ENCODE measurements around the gene TM4SF4.
A peak's percentile ranks its signal among the peaks of the same experiment; 100 is the strongest.

Gene TM4SF4

DNA sequence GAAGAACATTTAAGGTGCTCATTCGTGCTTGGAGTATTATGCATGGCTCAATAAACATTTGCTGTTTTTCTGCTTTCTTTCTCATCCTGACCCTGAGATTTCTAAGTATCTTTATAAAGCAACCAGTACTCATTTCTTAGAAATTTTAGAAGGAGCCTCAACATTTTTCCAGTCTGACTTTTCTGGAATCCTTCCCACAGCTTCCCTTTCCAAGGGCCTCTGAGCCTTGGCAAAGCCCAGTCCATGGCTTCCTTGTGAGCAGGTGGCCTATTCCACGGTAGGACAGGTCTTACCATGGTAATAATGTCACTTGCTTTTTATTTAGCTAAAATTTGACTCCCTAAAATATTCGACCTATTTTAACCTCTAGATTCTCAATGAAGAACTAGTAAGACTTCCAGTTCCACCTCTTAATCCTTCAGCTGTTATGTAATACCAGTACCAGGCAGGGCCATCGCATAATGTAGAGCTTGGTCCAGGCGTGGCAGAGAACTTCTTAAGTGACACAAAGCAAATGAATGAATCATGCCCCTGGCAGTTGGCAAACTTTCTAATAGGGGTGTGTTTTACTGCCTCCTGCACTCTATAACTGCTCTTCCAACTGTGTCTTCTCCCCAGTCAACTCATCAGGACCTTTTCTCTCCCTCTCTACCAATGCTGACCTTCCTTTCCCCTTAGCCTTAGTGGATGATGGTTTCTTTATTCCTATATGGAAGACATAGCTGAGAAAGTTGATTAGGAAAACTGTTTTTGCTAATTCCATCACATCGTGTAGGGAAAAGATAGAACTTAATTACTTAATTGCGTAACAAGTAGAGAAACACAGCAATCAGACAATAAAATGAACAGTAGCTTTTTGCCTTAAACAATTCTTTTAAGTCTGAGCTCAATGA lies 894 bp upstream of the TM4SF4 start:
- peak; percentile 92 for DNase-seq (ENCODE audit: low read depth)
- TF ChIP-seq, protein P1, sequence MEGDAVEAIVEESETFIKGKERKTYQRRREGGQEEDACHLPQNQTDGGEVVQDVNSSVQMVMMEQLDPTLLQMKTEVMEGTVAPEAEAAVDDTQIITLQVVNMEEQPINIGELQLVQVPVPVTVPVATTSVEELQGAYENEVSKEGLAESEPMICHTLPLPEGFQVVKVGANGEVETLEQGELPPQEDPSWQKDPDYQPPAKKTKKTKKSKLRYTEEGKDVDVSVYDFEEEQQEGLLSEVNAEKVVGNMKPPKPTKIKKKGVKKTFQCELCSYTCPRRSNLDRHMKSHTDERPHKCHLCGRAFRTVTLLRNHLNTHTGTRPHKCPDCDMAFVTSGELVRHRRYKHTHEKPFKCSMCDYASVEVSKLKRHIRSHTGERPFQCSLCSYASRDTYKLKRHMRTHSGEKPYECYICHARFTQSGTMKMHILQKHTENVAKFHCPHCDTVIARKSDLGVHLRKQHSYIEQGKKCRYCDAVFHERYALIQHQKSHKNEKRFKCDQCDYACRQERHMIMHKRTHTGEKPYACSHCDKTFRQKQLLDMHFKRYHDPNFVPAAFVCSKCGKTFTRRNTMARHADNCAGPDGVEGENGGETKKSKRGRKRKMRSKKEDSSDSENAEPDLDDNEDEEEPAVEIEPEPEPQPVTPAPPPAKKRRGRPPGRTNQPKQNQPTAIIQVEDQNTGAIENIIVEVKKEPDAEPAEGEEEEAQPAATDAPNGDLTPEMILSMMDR (conservative IDR thresholded peaks at IDR 0.05; ENCODE audit: low read length) = no peak
- H3K4me3 ChIP-seq (ENCODE audit: low read length) = no peak overlapping the region

DNA sequence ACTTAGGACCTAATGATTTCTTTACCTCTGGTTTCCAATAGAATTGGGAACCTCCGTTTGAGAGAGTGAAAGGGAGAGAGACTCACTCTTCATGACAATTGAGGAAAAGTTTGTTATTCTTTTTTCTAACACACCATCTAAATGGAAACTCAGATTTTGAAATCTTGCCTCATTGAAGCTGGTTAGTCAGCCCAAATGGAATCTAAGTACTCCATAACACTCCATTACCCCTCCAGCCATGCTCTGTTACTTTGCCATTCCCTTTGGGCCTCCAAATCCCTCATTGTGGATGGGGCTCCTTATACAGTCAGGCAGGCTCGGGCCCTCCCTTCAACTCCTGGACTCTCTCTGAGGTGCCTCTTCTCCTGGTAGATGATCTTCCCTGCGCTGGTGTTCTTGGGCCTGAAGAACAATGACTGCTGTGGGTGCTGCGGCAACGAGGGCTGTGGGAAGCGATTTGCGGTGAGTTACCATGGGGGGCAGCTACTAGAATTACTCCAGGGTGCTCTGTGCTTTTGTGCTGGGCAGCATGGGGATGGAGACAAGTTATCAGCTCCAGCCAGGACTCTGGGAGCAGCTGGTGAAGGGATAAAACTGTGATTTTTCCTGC lies 1.1 kb downstream of the TM4SF4 start:
- no peak overlapping the region for H3K4me3 ChIP-seq (ENCODE audit: low read length)
- TF ChIP-seq, protein P1 (conservative IDR thresholded peaks at IDR 0.05; ENCODE audit: low read length) = no peak
- no peak for DNase-seq (ENCODE audit: low read depth)

DNA sequence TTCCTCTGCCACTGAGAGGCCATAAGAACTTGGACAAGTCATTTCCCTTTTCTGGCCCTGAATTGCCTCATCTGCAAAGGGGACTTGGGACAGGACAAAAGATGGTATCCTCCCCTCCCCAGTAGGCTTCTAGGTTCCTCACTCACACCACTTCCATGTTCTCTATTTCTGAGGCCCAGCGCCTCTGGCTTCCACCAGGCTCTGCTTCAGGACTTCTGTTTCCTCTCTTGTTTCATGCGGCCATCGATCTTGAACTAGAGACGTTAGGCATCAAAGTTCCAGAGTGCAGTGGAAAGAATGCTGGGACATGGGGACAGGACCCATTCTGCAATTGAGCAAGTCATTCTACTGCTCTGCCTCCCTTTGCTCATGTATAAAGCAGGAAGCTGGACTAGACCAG lies 1.7 kb downstream of the TM4SF4 start:
- DNase-seq (ENCODE audit: low read depth) = no peak
- TF ChIP-seq, protein P1 (conservative IDR thresholded peaks at IDR 0.05; ENCODE audit: low read length) = no peak

DNA sequence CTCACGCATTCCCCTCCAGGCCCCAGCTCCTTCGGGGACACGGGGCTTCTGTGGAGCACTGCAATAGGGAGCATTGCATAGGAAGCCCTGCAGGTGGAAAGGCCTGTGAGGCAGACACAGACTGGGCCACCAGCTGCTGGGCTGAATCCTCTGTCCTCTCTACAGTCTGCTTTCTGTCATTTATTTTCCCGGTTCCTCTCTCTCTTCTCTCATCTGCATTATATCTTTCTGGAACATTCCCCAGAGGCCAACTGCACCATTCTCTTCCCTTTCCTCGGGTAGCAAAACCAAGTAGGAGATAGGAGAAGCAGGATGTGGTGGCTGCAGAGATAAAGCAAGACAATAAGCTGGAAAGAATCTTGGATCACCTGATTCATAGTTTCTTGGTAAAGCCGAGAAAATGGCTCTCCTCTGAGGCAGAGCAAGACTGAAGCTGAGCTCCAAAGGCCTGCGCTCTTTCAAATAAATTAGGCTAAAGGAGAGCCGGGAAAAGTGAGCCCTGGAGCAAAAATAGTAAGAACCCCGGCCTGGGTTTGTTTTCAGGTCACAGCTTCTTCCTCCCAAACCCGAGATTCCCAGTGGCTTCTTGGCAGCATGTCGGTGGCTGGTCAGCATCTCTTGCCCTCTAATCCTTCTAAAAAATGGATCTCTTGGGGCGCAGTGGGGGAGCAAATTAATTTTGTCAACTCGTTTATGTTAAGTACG lies 5.3 kb downstream of the TM4SF4 start:
- H3K4me3 ChIP-seq (ENCODE audit: low read length) = no peak overlapping the region
- no peak for DNase-seq (ENCODE audit: low read depth)
- TF ChIP-seq, protein P1 (conservative IDR thresholded peaks at IDR 0.05; ENCODE audit: low read length) = no peak

More for the DNA sequence above, 1.7 kb downstream of the TM4SF4 start:
- no peak overlapping the region for H3K4me3 ChIP-seq (ENCODE audit: low read length)

DNA sequence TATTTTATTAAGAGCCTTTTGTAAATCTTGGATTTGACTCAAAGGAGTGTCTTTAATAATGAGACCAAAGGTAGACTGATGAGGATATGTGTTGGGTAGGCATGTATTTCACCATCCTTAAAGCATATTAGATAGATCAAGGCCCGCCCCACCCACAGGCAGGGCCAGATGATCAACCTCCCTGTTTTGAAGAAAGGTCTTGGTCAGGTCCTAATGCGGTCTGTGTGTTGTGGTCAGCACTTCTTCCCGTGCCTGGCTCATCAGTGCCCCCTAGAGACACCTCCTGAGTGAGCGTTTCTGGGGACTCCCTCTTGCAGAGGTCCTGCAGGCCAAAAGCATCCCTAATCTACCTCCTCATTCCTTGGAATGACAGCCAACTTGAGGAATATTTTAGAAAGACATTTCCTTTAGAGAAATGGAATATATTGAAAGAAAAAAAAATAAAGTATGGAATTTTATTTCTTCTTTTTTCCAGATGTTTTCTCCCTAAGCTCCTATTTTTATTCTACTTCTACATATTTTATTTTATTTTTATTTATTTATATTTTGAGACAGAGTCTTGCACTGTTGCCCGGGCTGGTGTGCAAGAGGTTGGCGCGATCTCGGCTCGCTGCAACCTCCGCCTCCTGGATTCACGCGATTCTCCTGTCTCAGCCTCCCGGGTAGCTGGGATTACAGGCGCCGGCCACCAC lies 6.0 kb downstream of the TM4SF4 start:
- DNase-seq (ENCODE audit: low read depth) = peak; percentile 83
- TF ChIP-seq, protein P1 (conservative IDR thresholded peaks at IDR 0.05; ENCODE audit: low read length) = peak; percentile 94
- no peak overlapping the region for H3K4me3 ChIP-seq (ENCODE audit: low read length)

DNA sequence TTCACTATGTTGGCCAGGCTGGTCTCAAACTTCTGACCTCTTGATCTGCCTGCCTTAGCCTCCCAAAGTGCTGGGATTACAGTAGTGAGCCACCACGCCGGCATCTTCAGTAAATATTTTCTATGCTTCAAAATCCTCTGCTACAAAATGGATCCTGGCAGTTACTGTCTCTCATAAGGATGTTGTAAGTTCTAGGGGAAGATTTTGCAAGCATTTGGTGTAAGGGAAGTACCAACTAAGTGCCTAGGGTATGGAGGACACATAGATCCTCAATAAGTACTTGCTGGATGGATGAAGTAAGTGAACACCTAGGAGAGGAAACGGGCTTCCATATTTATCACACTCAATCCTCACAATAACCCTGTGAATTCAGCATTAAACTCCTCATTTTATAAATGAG lies 6.6 kb downstream of the TM4SF4 start:
- TF ChIP-seq, protein P1 (conservative IDR thresholded peaks at IDR 0.05; ENCODE audit: low read length) = no peak
- no peak for DNase-seq (ENCODE audit: low read depth)

More for the DNA sequence above, 6.6 kb downstream of the TM4SF4 start:
- H3K4me3 ChIP-seq (ENCODE audit: low read length) = no peak overlapping the region
